Tibial artery (tissue), 4 donors: Measurements from ENCODE around the gene CRYBA4.
A peak's percentile ranks its signal among the peaks of the same experiment; 100 is the strongest.

ENCODE experiments used
- DNase-seq, 2 donors: peaks; one replicate each; pipeline ENCODE4 v3.0.0-alpha.2; 2019
- H3K27ac ChIP-seq, 2 donors: fragments of 200-600 bp; sonication (generic) in 1 of 2; 1 replicate in 1 of 2; 2 replicates in 1 of 2; pipeline ENCODE4 v1.5.1; 2018 to 2019; ENCODE audit warnings: mild to moderate bottlenecking in 1 of 2
- H3K27me3 ChIP-seq, 2 donors: fragments of 200-600 bp; sonication (generic) in 1 of 2; one replicate each; pipeline versions ENCODE4 v1.5.1 to v1.6.0; 2016 to 2019
- H3K36me3 ChIP-seq, 3 donors: fragments of 200-600 bp; sonication (generic) in 2 of 3; one replicate each; pipeline ENCODE4 v1.5.1; 2016 to 2019; ENCODE audit warnings: mild to moderate bottlenecking in 2 of 3
- H3K4me1 ChIP-seq, 4 donors: fragments of 200-600 bp; sonication (generic) in 2 of 4; 1 replicate in 3 of 4; 2 replicates in 1 of 4; pipeline ENCODE4 v1.5.1; 2016 to 2019
- H3K4me3 ChIP-seq, 2 donors: fragments of 200-600 bp; sonication (generic) in 1 of 2; 1 replicate in 1 of 2; 2 replicates in 1 of 2; pipeline ENCODE4 v1.5.1; 2018 to 2019; ENCODE audit warnings: mild to moderate bottlenecking in 2 of 2
- H3K9me3 ChIP-seq, 3 donors: fragments of 200-600 bp; sonication (generic) in 1 of 3; one replicate each; pipeline ENCODE4 v1.5.1; 2016 to 2019
- intact Hi-C: fragments of 100-400 bp; cut with DNase I; formaldehyde crosslinking; loops from one replicate; pipeline ENCODE4 v1.15.0; 2023; ENCODE audit warnings: low total_unique reads
- TF ChIP-seq, protein P1 (sequence below), 2 experiments: fragments of 200-600 bp in 1 of 2; fragments of 450-650 bp in 1 of 2; IDR thresholded peaks; one replicate each; pipeline ENCODE4 v1.5.1; 2017 to 2019; ENCODE audit warnings: antibody characterized with exemption in 2 of 2, mild to moderate bottlenecking in 1 of 2, moderate library complexity in 1 of 2

Gene CRYBA4

GRCh38 chr22:26672060-26672471 is 50.3 kb downstream of the CRYBA4 start:
- TF ChIP-seq, protein P1, sequence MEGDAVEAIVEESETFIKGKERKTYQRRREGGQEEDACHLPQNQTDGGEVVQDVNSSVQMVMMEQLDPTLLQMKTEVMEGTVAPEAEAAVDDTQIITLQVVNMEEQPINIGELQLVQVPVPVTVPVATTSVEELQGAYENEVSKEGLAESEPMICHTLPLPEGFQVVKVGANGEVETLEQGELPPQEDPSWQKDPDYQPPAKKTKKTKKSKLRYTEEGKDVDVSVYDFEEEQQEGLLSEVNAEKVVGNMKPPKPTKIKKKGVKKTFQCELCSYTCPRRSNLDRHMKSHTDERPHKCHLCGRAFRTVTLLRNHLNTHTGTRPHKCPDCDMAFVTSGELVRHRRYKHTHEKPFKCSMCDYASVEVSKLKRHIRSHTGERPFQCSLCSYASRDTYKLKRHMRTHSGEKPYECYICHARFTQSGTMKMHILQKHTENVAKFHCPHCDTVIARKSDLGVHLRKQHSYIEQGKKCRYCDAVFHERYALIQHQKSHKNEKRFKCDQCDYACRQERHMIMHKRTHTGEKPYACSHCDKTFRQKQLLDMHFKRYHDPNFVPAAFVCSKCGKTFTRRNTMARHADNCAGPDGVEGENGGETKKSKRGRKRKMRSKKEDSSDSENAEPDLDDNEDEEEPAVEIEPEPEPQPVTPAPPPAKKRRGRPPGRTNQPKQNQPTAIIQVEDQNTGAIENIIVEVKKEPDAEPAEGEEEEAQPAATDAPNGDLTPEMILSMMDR (IDR thresholded peaks at IDR 0.05): no peak
- no peak for DNase-seq
- H3K36me3 ChIP-seq: no peaks in the 10 kb centered on the region
- H3K4me3 ChIP-seq: peak overlapping the region; percentile 67 to 92
- H3K27ac ChIP-seq: peak overlapping the region; percentile 90 to 97
- no peaks in the 10 kb centered on the region for H3K9me3 ChIP-seq
- H3K4me1 ChIP-seq: peaks cover 0 to 30% (median 23%) of the 10 kb centered on the region in 4 donors
- intact Hi-C loops: no loop called here
- H3K27me3 ChIP-seq: peaks cover 0 to 14% of the 10 kb centered on the region in 2 donors

DNA sequence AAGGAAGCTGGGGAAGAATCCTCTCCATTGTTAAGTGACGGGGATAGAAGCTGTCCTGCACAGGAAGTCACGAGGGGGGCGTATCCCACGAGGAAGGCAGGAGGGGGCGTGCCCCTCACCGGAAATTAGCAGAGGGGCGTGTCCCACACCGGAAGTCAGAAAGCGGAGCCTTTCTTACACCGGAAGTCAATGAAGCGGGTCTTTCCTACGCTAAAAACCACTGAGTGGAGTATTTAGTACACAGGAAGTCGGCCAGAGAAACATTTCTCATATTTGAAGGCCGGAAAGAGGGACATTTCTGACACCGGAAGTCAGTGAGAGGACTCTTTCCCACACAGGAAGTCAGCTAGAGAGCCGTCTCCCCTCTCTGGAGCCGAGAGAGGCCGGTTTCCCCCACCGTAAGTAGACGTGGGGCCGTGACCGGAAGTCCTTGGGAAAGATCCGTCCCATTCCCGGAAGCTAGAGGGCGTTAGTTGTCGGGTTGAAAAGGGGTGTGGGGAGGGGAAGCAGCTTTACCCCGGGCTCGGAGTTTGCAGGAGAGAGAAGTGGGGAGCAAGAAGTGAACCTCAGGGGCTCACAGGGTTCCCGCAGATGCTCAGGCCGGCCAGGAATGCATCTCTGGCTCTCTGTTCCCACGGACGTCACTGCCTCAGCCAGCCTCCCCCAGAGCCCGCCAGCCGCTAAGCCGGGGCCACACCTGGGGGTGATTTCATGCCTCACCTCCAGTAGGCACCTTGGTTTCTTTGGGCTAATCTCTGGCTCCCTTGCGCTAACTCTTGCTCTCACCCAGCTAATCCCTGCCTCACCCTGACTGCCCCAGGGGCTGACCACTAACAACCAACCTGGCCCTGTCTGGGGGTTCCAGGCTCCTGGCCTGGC is 51.1 kb downstream of the CRYBA4 start:
- Histone ChIP-seq H3K27ac (peak overlapping the region; percentile 90 to 97), H3K27me3 (peaks cover 0 to 7% of the 10 kb centered on the region in 2 donors), H3K4me1 (peaks cover 0 to 30% (median 23%) of the 10 kb centered on the region in 4 donors), H3K4me3 (peak overlapping the region; percentile 67 to 92), H3K36me3 (no peaks in the 10 kb centered on the region), H3K9me3 (no peaks in the 10 kb centered on the region)
- DNase-seq: peak; percentile 94 to 96
- intact Hi-C loops: no loop called here
- TF ChIP-seq, protein P1 (IDR thresholded peaks at IDR 0.05): peak in 1 of 2 experiments; percentile 39

DNA sequence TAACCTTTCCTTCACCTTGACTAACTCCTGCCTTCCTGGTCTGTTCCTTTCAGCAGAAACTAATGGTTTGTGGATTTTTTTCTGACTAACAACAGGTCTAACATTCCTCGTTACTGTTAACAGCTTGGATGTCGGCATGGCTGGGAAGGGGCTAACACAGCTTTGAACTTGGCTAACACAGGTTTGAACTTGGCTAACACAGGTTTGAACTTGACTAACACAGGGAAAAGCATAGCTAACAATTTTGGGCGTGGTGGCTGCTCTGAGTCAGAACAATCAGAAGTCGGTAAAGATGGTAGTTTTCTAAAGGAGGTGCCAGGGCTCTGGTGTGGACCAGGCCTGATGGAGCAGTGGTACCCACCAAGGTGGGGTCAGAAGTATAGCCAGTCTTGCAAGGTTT is 51.7 kb downstream of the CRYBA4 start:
- Histone ChIP-seq H3K27me3 (peaks cover 0 to under 1% of the 10 kb centered on the region in 2 donors), H3K4me3 (peak overlapping the region; percentile 67 to 92), H3K4me1 (peaks cover 0 to 30% (median 23%) of the 10 kb centered on the region in 4 donors), H3K9me3 (no peaks in the 10 kb centered on the region), H3K36me3 (no peaks in the 10 kb centered on the region), H3K27ac (peak overlapping the region; percentile 90 to 97)
- TF ChIP-seq, protein P1 (IDR thresholded peaks at IDR 0.05): no peak
- intact Hi-C loops: no loop called here
- no peak for DNase-seq

GRCh38 chr22:26674211-26675190 is 52.7 kb downstream of the CRYBA4 start:
- intact Hi-C loops: no loop called here
- peaks cover 0 to 37% (median 23%) of the 10 kb centered on the region in 4 donors for H3K4me1 ChIP-seq
- H3K36me3 ChIP-seq: no peaks in the 10 kb centered on the region
- H3K9me3 ChIP-seq: no peaks in the 10 kb centered on the region
- TF ChIP-seq, protein P1 (IDR thresholded peaks at IDR 0.05): no peak
- peak overlapping the region; percentile 67 to 92 for H3K4me3 ChIP-seq
- H3K27me3 ChIP-seq: no peaks in the 10 kb centered on the region
- DNase-seq: no peak
- H3K27ac ChIP-seq: no peak overlapping the region

GRCh38 chr22:26675687-26676268 is 54.0 kb downstream of the CRYBA4 start:
- Histone ChIP-seq H3K27me3 (no peaks in the 10 kb centered on the region), H3K9me3 (no peaks in the 10 kb centered on the region), H3K4me3 (no peak overlapping the region), H3K27ac (no peak overlapping the region), H3K4me1 (peaks cover 0 to 37% (median 23%) of the 10 kb centered on the region in 4 donors), H3K36me3 (peaks cover 0 to 4% (median 0%) of the 10 kb centered on the region in 3 donors)
- no peak for DNase-seq
- intact Hi-C loops: no loop called here
- TF ChIP-seq, protein P1 (IDR thresholded peaks at IDR 0.05): no peak
